Body of pancreas (tissue), 4 donors: Measurements from ENCODE around the gene ID4. TPM values are rescaled to one million over a fixed set of nuclear protein-coding genes. Genes with fewer than 3 reads are reported as not detected.

Source experiments
- ATAC-seq: fragments of 150-250 bp; one replicate; pipeline ENCODE4 v1.9.1; 2016
- DNase-seq, 4 donors: peaks; one replicate each; pipeline ENCODE4 v3.0.0-alpha.2; 2019
- H3K27ac ChIP-seq, 4 donors: fragments of 200-600 bp; sonication (generic); 1 replicate in 3 of 4; 2 replicates in 1 of 4; pipeline versions ENCODE4 v1.5.1 to v1.6.1; 2016 to 2019; ENCODE audit warnings: mild to moderate bottlenecking in 1 of 4, mixed read lengths in 1 of 4, moderate library complexity in 1 of 4
- H3K27me3 ChIP-seq, 2 donors: fragments of 200-600 bp; sonication (generic); one replicate each; pipeline ENCODE4 v1.6.0; 2016; ENCODE audit warnings: mild to moderate bottlenecking in 1 of 2
- H3K36me3 ChIP-seq, 2 donors: fragments of 200-600 bp; sonication (generic); replicated peaks in 1 of 2; 2 replicates each; pipeline ENCODE4 v1.5.1; 2016; ENCODE audit warnings: low read depth in 2 of 2; ENCODE audit not compliant: insufficient read depth in 1 of 2
- H3K4me1 ChIP-seq: fragments of 200-600 bp; sonication (generic); one replicate; pipeline ENCODE4 v1.6.0; 2016
- H3K4me3 ChIP-seq, 2 donors: fragments of 200-600 bp; sonication (generic); 1 replicate in 1 of 2; 2 replicates in 1 of 2; pipeline ENCODE4 v1.5.1; 2016 to 2019
- H3K9me3 ChIP-seq, 3 donors: fragments of 200-600 bp; sonication (generic); 1 replicate in 2 of 3; 2 replicates in 1 of 3; pipeline ENCODE4 v1.5.1; 2016
- CTCF ChIP-seq, 7 experiments: fragments of 450-650 bp in 4 of 7; fragments of 200-600 bp in 3 of 7; sonication (generic) in 3 of 7; IDR thresholded peaks; one replicate each; pipeline ENCODE4 v1.5.1; 2016 to 2019; ENCODE audit warnings: antibody characterized with exemption in 7 of 7
- POLR2A ChIP-seq, 3 donors: fragments of 450-650 bp; IDR thresholded peaks; one replicate each; pipeline ENCODE4 v1.6.1; 2016; ENCODE audit warnings: antibody characterized with exemption in 3 of 3, mild to moderate bottlenecking in 2 of 3
- WGBS, 2 donors: methylation state at CpG; one replicate each; pipeline ENCODE4 v1.1.5; 2017; 5-methylcytosine and 5-hydroxymethylcytosine counted together
- intact Hi-C: fragments of 100-400 bp; cut with DNase I; formaldehyde crosslinking; loops from one replicate; pipeline ENCODE4 v1.15.1; 2023
- total RNA-seq, 2 donors: library from RNA; depleted of rRNA; stranded (reverse); fragments of >200 nt; gene quantifications; one replicate each; pipeline ENCODE4 v1.1.0, GENCODE V29; 2016

ID4 gene
- total RNA-seq, 2 donors from 2014 or later: 53.7 to 72.5 TPM

GRCh38 chr6:19835605-19836004 is 1.6 kb upstream of the ID4 start:
- no peaks in the 10 kb centered on the region for H3K27me3 ChIP-seq
- DNase-seq (no peak), ATAC-seq (no peak)
- TF ChIP-seq POLR2A (IDR thresholded peaks at IDR 0.05): peak in 1 of 3 donors; percentile 25
- no peak for TF ChIP-seq CTCF (IDR thresholded peaks at IDR 0.05)
- intact Hi-C loops: no loop called here
- peaks cover 10% of the 10 kb centered on the region for H3K4me1 ChIP-seq
- WGBS, 2 donors: 64 to 72% methylated on average over 4 of the region's 4 CpGs
- H3K4me3 ChIP-seq: no peak overlapping the region
- H3K36me3 ChIP-seq: no peaks in the 10 kb centered on the region
- no peaks in the 10 kb centered on the region for H3K9me3 ChIP-seq
- H3K27ac ChIP-seq: peak overlapping the region in 2 of 4 donors; percentile 43 to 85

GRCh38 chr6:19837511-19838441 is 606 bp downstream of the ID4 start:
- 0% methylated on average over 25 to 82 of the region's 122 CpGs for WGBS, 2 donors
- peak; percentile 43 to 60 (median 48) for DNase-seq
- peak; percentile 36 for ATAC-seq
- H3K27ac ChIP-seq: peak overlapping the region; percentile 62 to 93 (median 84)
- H3K9me3 ChIP-seq: no peaks in the 10 kb centered on the region
- H3K36me3 ChIP-seq: no peaks in the 10 kb centered on the region
- intact Hi-C loops: no loop called here
- H3K4me1 ChIP-seq: peaks cover 10% of the 10 kb centered on the region
- TF ChIP-seq POLR2A (IDR thresholded peaks at IDR 0.05) (no peak), CTCF (IDR thresholded peaks at IDR 0.05) (no peak)
- H3K4me3 ChIP-seq: peak overlapping the region; percentile 35 to 70
- no peaks in the 10 kb centered on the region for H3K27me3 ChIP-seq

GRCh38 chr6:19838442-19839236 is 1.5 kb downstream of the ID4 start:
- H3K9me3 ChIP-seq: no peaks in the 10 kb centered on the region
- H3K36me3 ChIP-seq: no peaks in the 10 kb centered on the region
- H3K4me3 ChIP-seq: peak overlapping the region; percentile 35 to 70
- 1% methylated on average over 23 to 59 of the region's 63 CpGs for WGBS, 2 donors
- H3K27me3 ChIP-seq: no peaks in the 10 kb centered on the region
- peak; percentile 58 to 81 (median 73) for DNase-seq
- intact Hi-C loops: no loop called here
- ATAC-seq: peak; percentile 36
- peak in 2 of 3 donors; percentile 82 to 83 for TF ChIP-seq POLR2A (IDR thresholded peaks at IDR 0.05)
- TF ChIP-seq CTCF (IDR thresholded peaks at IDR 0.05): no peak
- H3K4me1 ChIP-seq: peaks cover 10% of the 10 kb centered on the region
- H3K27ac ChIP-seq: peak overlapping the region; percentile 62 to 93 (median 84)

GRCh38 chr6:19839237-19839546 is 2.0 kb downstream of the ID4 start:
- Histone ChIP-seq H3K27me3 (no peaks in the 10 kb centered on the region), H3K9me3 (no peaks in the 10 kb centered on the region), H3K27ac (peak overlapping the region in 3 of 4 donors; percentile 79 to 93 (median 88)), H3K4me3 (peak overlapping the region; percentile 35 to 70), H3K36me3 (no peaks in the 10 kb centered on the region), H3K4me1 (peaks cover 10% of the 10 kb centered on the region)
- WGBS, 2 donors: 5 to 11% methylated on average over 7 of the region's 7 CpGs
- TF ChIP-seq POLR2A (IDR thresholded peaks at IDR 0.05) (no peak), CTCF (IDR thresholded peaks at IDR 0.05) (no peak)
- no peak for ATAC-seq
- intact Hi-C loops: no loop called here
- no peak for DNase-seq
